B cell (primary cell): ENCODE results near the gene PRODH2. TPM values are rescaled to one million over a fixed set of nuclear protein-coding genes. Genes with fewer than 3 reads are reported as not detected.

Experiments
- ATAC-seq: fragments of 200-7000 bp; cut with Tn5 transposase; one replicate; pipeline ENCODE4 v1.10.0; 2021; ENCODE audit warnings: low read depth, mild to moderate bottlenecking, moderate number of reproducible peaks, moderate library complexity
- CTCF ChIA-PET: fragments of 350-600 bp; sonication (Branson Sonifier 250); formaldehyde crosslinking; loops from one replicate; lab custom pipeline; 2021; ENCODE audit warnings: antibody characterized with exemption, inconsistent platforms; lab: Charles Lee
- POLR2A ChIA-PET: fragments of 350-600 bp; sonication (Branson Sonifier 250); formaldehyde crosslinking; loops from one replicate; lab custom pipeline; 2021; ENCODE audit warnings: antibody characterized with exemption; lab: Charles Lee
- DNase-seq: peaks from one replicate; pipeline ENCODE4 v3.0.0; 2013
- H2AFZ ChIP-seq: 2 replicates; pipeline ENCODE4 v1.6.1; 2012; ENCODE audit warnings: mild to moderate bottlenecking, low read depth, low read length; ENCODE audit not compliant: insufficient read depth, poor library complexity, severe bottlenecking
- H3K27ac ChIP-seq, 2 donors: 1 replicate in 1 of 2; 2 replicates in 1 of 2; pipeline ENCODE4 v1.5.1; 2012 to 2013; ENCODE audit warnings: low read length in 2 of 2, mild to moderate bottlenecking in 2 of 2, moderate library complexity in 1 of 2
- H3K27me3 ChIP-seq, 4 experiments: fragments of 200-600 bp in 1 of 4; sonication (generic) in 1 of 4; replicated peaks in 1 of 4; 1 replicate in 2 of 4; 2 replicates in 2 of 4; pipeline versions ENCODE4 v1.6.1 to v1.7.0; 2013 to 2016; ENCODE audit warnings: low read length in 3 of 4, mild to moderate bottlenecking in 2 of 4, mixed read lengths in 1 of 4, moderate library complexity in 1 of 4; ENCODE audit not compliant: insufficient read depth in 4 of 4, control insufficient read depth in 3 of 4; ENCODE audit errors: control extremely low read depth in 1 of 4
- H3K36me3 ChIP-seq, 2 experiments: replicated peaks in 1 of 2; 1 replicate in 1 of 2; 2 replicates in 1 of 2; pipeline versions ENCODE4 v1.6.1 to v1.7.1; 2013; ENCODE audit warnings: low read length in 1 of 2; ENCODE audit not compliant: insufficient read depth in 2 of 2, control insufficient read depth in 1 of 2; ENCODE audit errors: control extremely low read depth in 1 of 2, extremely low read depth in 1 of 2
- H3K4me1 ChIP-seq, 2 donors: fragments of 200-600 bp in 1 of 2; sonication (generic) in 1 of 2; 1 replicate in 1 of 2; 2 replicates in 1 of 2; pipeline versions ENCODE4 v1.5.1 to v1.6.1; 2013 to 2017; ENCODE audit warnings: low read length in 2 of 2; ENCODE audit not compliant: control insufficient read depth in 2 of 2, insufficient read depth in 2 of 2
- H3K4me2 ChIP-seq: replicated peaks from 2 replicates; pipeline ENCODE3; 2012; ENCODE audit warnings: mild to moderate bottlenecking, low read depth, low read length; ENCODE audit not compliant: poor library complexity, severe bottlenecking
- H3K4me3 ChIP-seq, 5 experiments: fragments of 200-600 bp in 1 of 5; sonication (generic) in 1 of 5; 1 replicate in 3 of 5; 2 replicates in 2 of 5; pipeline versions ENCODE4 v1.5.1 to v1.7.0; 2011 to 2016; ENCODE audit warnings: low read length in 4 of 5, mild to moderate bottlenecking in 4 of 5, low read depth in 2 of 5, control low read depth in 1 of 5, moderate library complexity in 1 of 5; ENCODE audit not compliant: insufficient read depth in 1 of 5; ENCODE audit errors: control extremely low read depth in 1 of 5, extremely low read depth in 1 of 5
- H3K79me2 ChIP-seq: fragments of 200-600 bp; sonication (generic); one replicate; pipeline ENCODE4 v1.6.0; 2016; ENCODE audit warnings: low read length; ENCODE audit not compliant: control insufficient read depth, insufficient read depth
- H3K9ac ChIP-seq: fragments of 200-600 bp; sonication (generic); 2 replicates; pipeline ENCODE4 v1.6.1; 2017; ENCODE audit warnings: mild to moderate bottlenecking, low read length, moderate library complexity
- H3K9me3 ChIP-seq, 3 donors: one replicate each; pipeline versions ENCODE4 v1.6.1 to v1.7.1; 2013; ENCODE audit warnings: low read length in 2 of 3; ENCODE audit not compliant: control insufficient read depth in 2 of 3, insufficient read depth in 1 of 3; ENCODE audit errors: control extremely low read depth in 1 of 3
- H4K20me1 ChIP-seq: 2 replicates; pipeline ENCODE4 v1.6.0; 2012; ENCODE audit warnings: mild to moderate bottlenecking, low read length; ENCODE audit not compliant: insufficient read depth, control insufficient read depth, poor library complexity, severe bottlenecking
- H3K27ac Mint-ChIP-seq: one replicate; pipeline ENCODE4 v1.8.0; 2021; ENCODE audit warnings: mixed read lengths
- H3K27me3 Mint-ChIP-seq: one replicate; pipeline ENCODE4 v1.8.0; 2021; ENCODE audit warnings: mixed read lengths
- H3K4me1 Mint-ChIP-seq: one replicate; pipeline ENCODE4 v1.8.0; 2021; ENCODE audit warnings: mixed read lengths
- H3K4me3 Mint-ChIP-seq: one replicate; pipeline ENCODE4 v1.8.0; 2021; ENCODE audit warnings: mixed read lengths
- H3K9me3 Mint-ChIP-seq: one replicate; pipeline ENCODE4 v1.8.0; 2022; ENCODE audit warnings: mixed read lengths; ENCODE audit not compliant: insufficient read depth
- EZH2 ChIP-seq: IDR thresholded peaks from 2 replicates; pipeline ENCODE4 v1.6.1; 2012; ENCODE audit warnings: borderline replicate concordance, low read depth, mild to moderate bottlenecking, moderate library complexity, low read length; ENCODE audit not compliant: insufficient read depth, poor library complexity, severe bottlenecking
- whole genome bisulfite sequencing: methylation state at CpG from one replicate; pipeline ENCODE4 v1.1.5; 2013; ENCODE audit warnings: missing lambda C conversion rate; ENCODE audit not compliant: insufficient coverage; 5-methylcytosine and 5-hydroxymethylcytosine counted together
- intact Hi-C: fragments of 100-400 bp; cut with micrococcal nuclease; formaldehyde crosslinking; loops from one replicate; pipeline ENCODE4 v1.10.0; 2022
- polyA plus RNA-seq: library from polyadenylated mRNA; depleted of rRNA; stranded (reverse); fragments of >200 nt; gene quantifications from 2 replicates; pipeline ENCODE4 v1.2.3, GENCODE V29; 2012
- total RNA-seq, 2 donors: library from RNA; stranded (reverse); fragments of 120-200 nt in 1 of 2; gene quantifications; 1 replicate in 1 of 2; 2 replicates in 1 of 2; pipeline versions ENCODE4 v1.2.3 to v1.2.4, GENCODE V29; 2013 to 2022
- TF ChIP-seq, protein P1 (sequence below): fragments of 200-600 bp; IDR thresholded peaks from one replicate; pipeline ENCODE4 v1.8.0; 2022; ENCODE audit warnings: antibody characterized with exemption, mild to moderate bottlenecking

Gene PRODH2
- total and polyA plus RNA-seq, 2 donors (not counting 1 experiment from before 2014, with no cell fraction given), result not detected

DNA sequence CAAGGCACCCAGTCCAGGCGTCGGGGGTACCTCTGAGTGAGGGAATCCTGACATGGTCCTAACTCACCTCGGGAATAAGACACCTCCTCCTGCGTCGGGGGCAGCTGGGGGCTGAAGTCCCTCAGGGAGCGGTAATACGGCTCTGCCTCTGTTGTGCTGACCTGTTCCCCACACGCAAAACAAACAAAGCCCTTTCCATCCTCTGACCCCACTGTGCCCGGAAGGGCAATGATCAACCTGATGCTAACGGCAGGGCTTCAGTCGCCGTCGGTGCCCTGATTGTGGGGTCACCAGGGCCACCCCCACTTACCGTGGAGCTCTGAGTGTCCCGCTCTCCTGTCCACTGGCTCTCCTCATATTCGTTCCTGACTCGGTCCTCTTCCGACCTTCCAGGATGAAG, 18.3 kb upstream of the PRODH2 start:
- WGBS, result 83% methylated on average over 14 of the region's 18 CpGs
- Histone ChIP-seq H3K4me1 (no peaks in the 10 kb centered on the region), H4K20me1 (no peaks in the 10 kb centered on the region), H2AFZ (no peak overlapping the region), H3K79me2 (no peaks in the 10 kb centered on the region), H3K27ac (no peak overlapping the region), H3K4me2 (no peak overlapping the region), H3K36me3 (no peaks in the 10 kb centered on the region), H3K9me3 (peaks cover 0 to 7% (median 0%) of the 10 kb centered on the region in 3 donors), H3K27me3 (peaks cover 0 to 16% (median 0%) of the 10 kb centered on the region in 4 experiments), H3K4me3 (no peak overlapping the region), H3K9ac (no peak overlapping the region)
- Mint-ChIP-seq H3K27ac (no peak overlapping the region), H3K27me3 (peaks cover 31% of the 10 kb centered on the region), H3K4me3 (no peak overlapping the region), H3K4me1 (no peaks in the 10 kb centered on the region), H3K9me3 (no peaks in the 10 kb centered on the region)
- no peak for ATAC-seq
- DNase-seq, result no peak
- TF ChIP-seq, protein P1, sequence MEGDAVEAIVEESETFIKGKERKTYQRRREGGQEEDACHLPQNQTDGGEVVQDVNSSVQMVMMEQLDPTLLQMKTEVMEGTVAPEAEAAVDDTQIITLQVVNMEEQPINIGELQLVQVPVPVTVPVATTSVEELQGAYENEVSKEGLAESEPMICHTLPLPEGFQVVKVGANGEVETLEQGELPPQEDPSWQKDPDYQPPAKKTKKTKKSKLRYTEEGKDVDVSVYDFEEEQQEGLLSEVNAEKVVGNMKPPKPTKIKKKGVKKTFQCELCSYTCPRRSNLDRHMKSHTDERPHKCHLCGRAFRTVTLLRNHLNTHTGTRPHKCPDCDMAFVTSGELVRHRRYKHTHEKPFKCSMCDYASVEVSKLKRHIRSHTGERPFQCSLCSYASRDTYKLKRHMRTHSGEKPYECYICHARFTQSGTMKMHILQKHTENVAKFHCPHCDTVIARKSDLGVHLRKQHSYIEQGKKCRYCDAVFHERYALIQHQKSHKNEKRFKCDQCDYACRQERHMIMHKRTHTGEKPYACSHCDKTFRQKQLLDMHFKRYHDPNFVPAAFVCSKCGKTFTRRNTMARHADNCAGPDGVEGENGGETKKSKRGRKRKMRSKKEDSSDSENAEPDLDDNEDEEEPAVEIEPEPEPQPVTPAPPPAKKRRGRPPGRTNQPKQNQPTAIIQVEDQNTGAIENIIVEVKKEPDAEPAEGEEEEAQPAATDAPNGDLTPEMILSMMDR, result no peak
- TF ChIP-seq EZH2, result no peak
- ChIA-PET CTCF (no interaction called here), POLR2A (interaction anchor here (0.7 kb wide), 1 partner anchor 37 kb away, joined by 3 read pairs; the partner anchor contains the start of gene APLP1)
- intact Hi-C loops, result no loop called here

DNA sequence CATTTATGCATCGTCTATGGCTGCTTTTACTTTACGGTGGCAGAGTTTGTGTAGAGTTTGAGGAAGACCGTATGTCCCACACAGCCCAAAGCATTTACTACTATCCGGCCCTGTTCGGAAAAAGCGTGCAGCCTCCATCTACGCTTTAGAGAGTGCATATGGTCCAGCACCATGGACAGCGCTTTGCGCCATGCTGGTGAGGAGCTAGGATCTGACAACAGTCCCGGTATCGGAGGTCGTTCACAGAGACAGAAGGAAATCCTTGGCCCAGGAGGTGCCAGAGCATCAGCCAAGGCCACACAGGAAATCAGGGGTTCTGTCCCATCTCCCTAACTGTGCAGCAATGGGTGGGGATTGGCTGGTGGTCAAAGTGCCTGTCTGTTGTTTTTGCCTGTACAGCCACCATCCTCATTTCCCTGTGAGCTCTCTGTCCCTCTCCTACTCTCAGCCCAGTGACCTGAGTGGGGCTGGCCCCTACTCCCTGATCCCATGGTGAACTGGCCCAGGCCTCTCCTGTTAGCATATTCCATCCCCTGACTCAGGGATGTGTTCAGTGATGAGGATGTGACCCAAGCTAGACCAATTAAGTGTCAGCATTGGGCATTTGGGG, 16.2 kb upstream of the PRODH2 start:
- Histone ChIP-seq H3K27me3 (peaks cover 0 to 16% (median 0%) of the 10 kb centered on the region in 4 experiments), H3K4me2 (no peak overlapping the region), H3K36me3 (no peaks in the 10 kb centered on the region), H3K9ac (no peak overlapping the region), H3K9me3 (peaks cover 0 to 7% (median 0%) of the 10 kb centered on the region in 3 donors), H2AFZ (no peak overlapping the region), H3K4me1 (no peaks in the 10 kb centered on the region), H3K27ac (no peak overlapping the region), H3K79me2 (no peaks in the 10 kb centered on the region), H3K4me3 (no peak overlapping the region), H4K20me1 (no peaks in the 10 kb centered on the region)
- DNase-seq (peak; percentile 47), ATAC-seq (no peak)
- no peak for TF ChIP-seq EZH2
- TF ChIP-seq, protein P1, result no peak
- Mint-ChIP-seq H3K4me3 (no peak overlapping the region), H3K27ac (no peak overlapping the region), H3K4me1 (no peaks in the 10 kb centered on the region), H3K9me3 (no peaks in the 10 kb centered on the region), H3K27me3 (peaks cover 30% of the 10 kb centered on the region)
- intact Hi-C loops, result no loop called here
- 16% methylated on average over 10 of the region's 12 CpGs for WGBS
- ChIA-PET POLR2A (no interaction called here), CTCF (no interaction called here)
